Measurements from ENCODE around the gene C9orf50.

Gene C9orf50

GRCh38 chr9:129632460-129632859, 11.6 kb upstream of the C9orf50 start:
- Histone ChIP-seq H3K4me3 (no peak overlapping the region), H3K9me3 (no peaks in the 10 kb centered on the region), H3K27me3 (ENCODE audit: low read depth) (no peaks in the 10 kb centered on the region), H3K36me3 (replicated peaks) (peaks cover 85% of the 10 kb centered on the region), H3K4me1 (peaks cover 11% of the 10 kb centered on the region)
- DNase-seq (ENCODE audit: low spot score in 2 of 2), result no peak
- in situ Hi-C loops (cut with MboI; ENCODE audit: low sequenced_read_pairs), result no loop called here

- Histone ChIP-seq H3K4me3 (no peak overlapping the region), H3K9me3 (no peaks in the 10 kb centered on the region), H3K4me1 (peaks cover 14% of the 10 kb centered on the region), H3K36me3 (replicated peaks) (peaks cover 84% of the 10 kb centered on the region), H3K27me3 (ENCODE audit: low read depth) (no peaks in the 10 kb centered on the region)
- in situ Hi-C loops (cut with MboI; ENCODE audit: low sequenced_read_pairs), result no loop called here
- no peak for DNase-seq (ENCODE audit: low spot score in 2 of 2)
Observed at GRCh38 chr9:129631674-129632129, 10.8 kb upstream of the C9orf50 start.

GRCh38 chr9:129630967-129631673, 10.2 kb upstream of the C9orf50 start:
- no peak overlapping the region for H3K4me3 ChIP-seq
- H3K4me1 ChIP-seq, result peaks cover 14% of the 10 kb centered on the region
- H3K9me3 ChIP-seq, result no peaks in the 10 kb centered on the region
- H3K27me3 ChIP-seq (ENCODE audit: low read depth), result no peaks in the 10 kb centered on the region
- H3K36me3 ChIP-seq (replicated peaks), result peaks cover 78% of the 10 kb centered on the region
- in situ Hi-C loops (cut with MboI; ENCODE audit: low sequenced_read_pairs), result no loop called here
- no peak for DNase-seq (ENCODE audit: low spot score in 2 of 2)

- in situ Hi-C loops (cut with MboI; ENCODE audit: low sequenced_read_pairs), result no loop called here
- peaks cover 62% of the 10 kb centered on the region for H3K36me3 ChIP-seq (replicated peaks)
- H3K4me3 ChIP-seq, result no peak overlapping the region
Observed at GRCh38 chr9:129629251-129629820, 8.4 kb upstream of the C9orf50 start.

GRCh38 chr9:129628709-129629108, 7.8 kb upstream of the C9orf50 start:
- no peak overlapping the region for H3K4me3 ChIP-seq
- H3K27me3 ChIP-seq (ENCODE audit: low read depth), result no peaks in the 10 kb centered on the region
- H3K4me1 ChIP-seq, result peaks cover 29% of the 10 kb centered on the region
- in situ Hi-C loops (cut with MboI; ENCODE audit: low sequenced_read_pairs), result no loop called here
- no peak for DNase-seq (ENCODE audit: low spot score in 2 of 2)
- H3K36me3 ChIP-seq (replicated peaks), result peaks cover 58% of the 10 kb centered on the region
- H3K9me3 ChIP-seq, result no peaks in the 10 kb centered on the region

More at GRCh38 chr9:129629251-129629820, 8.4 kb upstream of the C9orf50 start:
- Histone ChIP-seq H3K27me3 (ENCODE audit: low read depth) (no peaks in the 10 kb centered on the region), H3K9me3 (no peaks in the 10 kb centered on the region), H3K4me1 (peaks cover 28% of the 10 kb centered on the region)
- DNase-seq (ENCODE audit: low spot score in 2 of 2), result no peak

- no peaks in the 10 kb centered on the region for H3K9me3 ChIP-seq
- H3K36me3 ChIP-seq (replicated peaks), result peaks cover 49% of the 10 kb centered on the region
- no peaks in the 10 kb centered on the region for H3K27me3 ChIP-seq (ENCODE audit: low read depth)
- no peak for DNase-seq (ENCODE audit: low spot score in 2 of 2)
- H3K4me1 ChIP-seq, result peaks cover 29% of the 10 kb centered on the region
- in situ Hi-C loops (cut with MboI; ENCODE audit: low sequenced_read_pairs), result no loop called here
- H3K4me3 ChIP-seq, result peak overlapping the region; percentile 90
Observed at GRCh38 chr9:129627556-129628440, 6.9 kb upstream of the C9orf50 start.

GRCh38 chr9:129626625-129627284, 5.9 kb upstream of the C9orf50 start:
- H3K27me3 ChIP-seq (ENCODE audit: low read depth), result no peaks in the 10 kb centered on the region
- DNase-seq (ENCODE audit: low spot score in 2 of 2), result peak in 1 of 2 experiments; percentile 16
- in situ Hi-C loops (cut with MboI; ENCODE audit: low sequenced_read_pairs), result no loop called here
- H3K9me3 ChIP-seq, result no peaks in the 10 kb centered on the region
- H3K4me3 ChIP-seq, result peak overlapping the region; percentile 90
- H3K36me3 ChIP-seq (replicated peaks), result peaks cover 40% of the 10 kb centered on the region
- peaks cover 29% of the 10 kb centered on the region for H3K4me1 ChIP-seq

GRCh38 chr9:129626079-129626624, 5.3 kb upstream of the C9orf50 start, which contains the start of gene NTMT1:
TSS of gene NTMT1 (plus strand) at chr9:129626163. CDS start at chr9:129632704, 6,541 bp downstream.
- Histone ChIP-seq H3K36me3 (replicated peaks) (peaks cover 37% of the 10 kb centered on the region), H3K9me3 (no peaks in the 10 kb centered on the region), H3K27me3 (ENCODE audit: low read depth) (no peaks in the 10 kb centered on the region), H3K4me1 (peaks cover 29% of the 10 kb centered on the region), H3K4me3 (peak within 1 kb of the TSS; percentile 90)
- peak; percentile 69 to 86 for DNase-seq (ENCODE audit: low spot score in 2 of 2)
- in situ Hi-C loops (cut with MboI; ENCODE audit: low sequenced_read_pairs), result no loop called here

- in situ Hi-C loops (cut with MboI; ENCODE audit: low sequenced_read_pairs), result no loop called here
- H3K27me3 ChIP-seq (ENCODE audit: low read depth), result no peaks in the 10 kb centered on the region
- H3K4me1 ChIP-seq, result peaks cover 37% of the 10 kb centered on the region
- peaks cover 29% of the 10 kb centered on the region for H3K36me3 ChIP-seq (replicated peaks)
- H3K9me3 ChIP-seq, result no peaks in the 10 kb centered on the region
- DNase-seq (ENCODE audit: low spot score in 2 of 2), result peak; percentile 32 to 63
- H3K4me3 ChIP-seq, result peak overlapping the region; percentile 90
Observed at GRCh38 chr9:129624947-129625346, 4.0 kb upstream of the C9orf50 start.

GRCh38 chr9:129624168-129624759, 3.4 kb upstream of the C9orf50 start:
- H3K9me3 ChIP-seq, result no peaks in the 10 kb centered on the region
- no peak overlapping the region; the same call in 1 of the 2 replicates for H3K4me3 ChIP-seq
- no peaks in the 10 kb centered on the region for H3K27me3 ChIP-seq (ENCODE audit: low read depth)
- in situ Hi-C loops (cut with MboI; ENCODE audit: low sequenced_read_pairs), result no loop called here
- peaks cover 37% of the 10 kb centered on the region for H3K4me1 ChIP-seq
- DNase-seq (ENCODE audit: low spot score in 2 of 2), result peak; percentile 63 to 89
- peaks cover 24% of the 10 kb centered on the region for H3K36me3 ChIP-seq (replicated peaks)

GRCh38 chr9:129623331-129623730, 2.4 kb upstream of the C9orf50 start:
- peaks cover 15% of the 10 kb centered on the region for H3K36me3 ChIP-seq (replicated peaks)
- no peak overlapping the region for H3K4me3 ChIP-seq
- H3K9me3 ChIP-seq, result no peaks in the 10 kb centered on the region
- in situ Hi-C loops (cut with MboI; ENCODE audit: low sequenced_read_pairs), result no loop called here
- no peak for DNase-seq (ENCODE audit: low spot score in 2 of 2)
- H3K27me3 ChIP-seq (ENCODE audit: low read depth), result no peaks in the 10 kb centered on the region
- H3K4me1 ChIP-seq, result peaks cover 34% of the 10 kb centered on the region

- Histone ChIP-seq H3K4me1 (peaks cover 16% of the 10 kb centered on the region), H3K9me3 (no peaks in the 10 kb centered on the region), H3K36me3 (replicated peaks) (no peaks in the 10 kb centered on the region), H3K4me3 (peak overlapping the region; percentile 27), H3K27me3 (ENCODE audit: low read depth) (no peaks in the 10 kb centered on the region)
- DNase-seq (ENCODE audit: low spot score in 2 of 2), result peak; percentile 18 to 60
- in situ Hi-C loops (cut with MboI; ENCODE audit: low sequenced_read_pairs), result loop anchor here (10.0 kb wide), 1 partner anchor 445 kb away; the partner anchor contains the start of gene IER5L
Observed at GRCh38 chr9:129619787-129620668, 873 bp downstream of the C9orf50 start.

Data from HAP-1 (cell line).